Measurements from ENCODE around the gene GFRAL. TPM values are rescaled to one million over a fixed set of nuclear protein-coding genes. Genes with fewer than 3 reads are reported as not detected.

The GFRAL gene
- total RNA-seq, 3 donors from 2014 or later (not counting 1 experiment from before 2014, with no cell fraction given), result not detected

GRCh38 chr6:55443238-55444134 is 116.2 kb downstream of the GFRAL start:
- 83% methylated on average over 4 of the region's 7 CpGs for WGBS (ENCODE audit: insufficient coverage)
- H3K9me3 Mint-ChIP-seq, result peaks cover 0 to 3% of the 10 kb centered on the region in 2 donors

DNA sequence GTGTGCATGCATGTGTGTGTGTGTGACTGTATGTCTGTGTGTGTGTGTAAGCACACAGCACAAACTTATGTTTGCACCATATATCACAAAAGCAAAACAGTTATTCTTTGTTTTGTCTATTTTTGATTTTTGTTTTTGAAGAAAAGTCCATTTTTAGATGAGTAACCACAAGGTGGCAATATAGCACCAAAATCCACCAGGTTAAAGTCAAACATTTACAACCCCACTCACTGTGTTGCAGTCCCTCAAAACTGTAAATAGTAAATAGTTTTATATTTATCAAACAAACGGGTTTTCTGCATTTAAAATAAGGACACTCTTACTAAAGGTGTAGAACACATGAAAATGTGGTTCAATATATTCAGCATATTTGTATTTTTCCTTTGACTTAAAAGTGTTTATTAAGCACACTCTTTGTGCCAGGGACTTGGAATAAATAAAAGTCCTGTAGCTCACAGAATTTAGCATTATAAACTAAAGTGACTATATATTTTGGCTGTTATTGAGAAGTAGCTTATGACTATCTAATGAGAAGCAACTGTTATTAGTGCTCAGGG is 118.5 kb downstream of the GFRAL start:
- no peaks in the 10 kb centered on the region for H3K36me3 Mint-ChIP-seq
- Histone ChIP-seq H3K9me3 (ENCODE audit: control insufficient read depth, insufficient read depth, low read length) (no peaks in the 10 kb centered on the region), H3K4me3 (ENCODE audit: low read length) (no peak overlapping the region), H3K4me1 (ENCODE audit: control insufficient read depth, insufficient read depth, low read length) (no peaks in the 10 kb centered on the region), H3K27ac (ENCODE audit: low read length) (no peak overlapping the region), H3K27me3 (ENCODE audit: control insufficient read depth, insufficient read depth, low read length) (no peaks in the 10 kb centered on the region), H3K36me3 (ENCODE audit: control insufficient read depth, insufficient read depth, low read length) (no peaks in the 10 kb centered on the region)
- intact Hi-C loops (cut with micrococcal nuclease), result no loop called here
- TF ChIP-seq, protein P1, sequence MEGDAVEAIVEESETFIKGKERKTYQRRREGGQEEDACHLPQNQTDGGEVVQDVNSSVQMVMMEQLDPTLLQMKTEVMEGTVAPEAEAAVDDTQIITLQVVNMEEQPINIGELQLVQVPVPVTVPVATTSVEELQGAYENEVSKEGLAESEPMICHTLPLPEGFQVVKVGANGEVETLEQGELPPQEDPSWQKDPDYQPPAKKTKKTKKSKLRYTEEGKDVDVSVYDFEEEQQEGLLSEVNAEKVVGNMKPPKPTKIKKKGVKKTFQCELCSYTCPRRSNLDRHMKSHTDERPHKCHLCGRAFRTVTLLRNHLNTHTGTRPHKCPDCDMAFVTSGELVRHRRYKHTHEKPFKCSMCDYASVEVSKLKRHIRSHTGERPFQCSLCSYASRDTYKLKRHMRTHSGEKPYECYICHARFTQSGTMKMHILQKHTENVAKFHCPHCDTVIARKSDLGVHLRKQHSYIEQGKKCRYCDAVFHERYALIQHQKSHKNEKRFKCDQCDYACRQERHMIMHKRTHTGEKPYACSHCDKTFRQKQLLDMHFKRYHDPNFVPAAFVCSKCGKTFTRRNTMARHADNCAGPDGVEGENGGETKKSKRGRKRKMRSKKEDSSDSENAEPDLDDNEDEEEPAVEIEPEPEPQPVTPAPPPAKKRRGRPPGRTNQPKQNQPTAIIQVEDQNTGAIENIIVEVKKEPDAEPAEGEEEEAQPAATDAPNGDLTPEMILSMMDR (IDR thresholded peaks at IDR 0.05), result no peak
- H3K4me1 Mint-ChIP-seq, result no peaks in the 10 kb centered on the region
- H3K27ac Mint-ChIP-seq, result no peak overlapping the region
- peaks cover 3 to 6% of the 10 kb centered on the region in 2 donors for H3K9me3 Mint-ChIP-seq
- DNase-seq (no peak), ATAC-seq (no peak)
- H3K27me3 Mint-ChIP-seq (ENCODE audit: low read depth in 2 of 2), result no peaks in the 10 kb centered on the region
- no peak overlapping the region for H3K4me3 Mint-ChIP-seq
- no CpG with 5 or more reads among the region's 1 CpG for WGBS (ENCODE audit: insufficient coverage)

More at GRCh38 chr6:55443238-55444134, 116.2 kb downstream of the GFRAL start:
- no peaks in the 10 kb centered on the region for H3K36me3 Mint-ChIP-seq
- H3K27ac Mint-ChIP-seq, result no peak overlapping the region
- Histone ChIP-seq H3K4me3 (ENCODE audit: low read length) (no peak overlapping the region), H3K36me3 (ENCODE audit: control insufficient read depth, insufficient read depth, low read length) (no peaks in the 10 kb centered on the region), H3K27me3 (ENCODE audit: control insufficient read depth, insufficient read depth, low read length) (no peaks in the 10 kb centered on the region), H3K9me3 (ENCODE audit: control insufficient read depth, insufficient read depth, low read length) (no peaks in the 10 kb centered on the region), H3K27ac (ENCODE audit: low read length) (no peak overlapping the region), H3K4me1 (ENCODE audit: control insufficient read depth, insufficient read depth, low read length) (no peaks in the 10 kb centered on the region)
- ATAC-seq, result no peak
- no peaks in the 10 kb centered on the region for H3K27me3 Mint-ChIP-seq (ENCODE audit: low read depth in 2 of 2)
- H3K4me3 Mint-ChIP-seq, result no peak overlapping the region
- TF ChIP-seq, protein P1 (IDR thresholded peaks at IDR 0.05), result no peak
- DNase-seq, result no peak
- intact Hi-C loops (cut with micrococcal nuclease), result no loop called here
- no peaks in the 10 kb centered on the region for H3K4me1 Mint-ChIP-seq

GRCh38 chr6:55447891-55448290 is 120.6 kb downstream of the GFRAL start:
- no peak for DNase-seq
- no peaks in the 10 kb centered on the region for H3K9me3 ChIP-seq (ENCODE audit: control insufficient read depth, insufficient read depth, low read length)
- H3K27ac ChIP-seq (ENCODE audit: low read length), result no peak overlapping the region
- no peak for ATAC-seq
- H3K27me3 ChIP-seq (ENCODE audit: control insufficient read depth, insufficient read depth, low read length), result no peaks in the 10 kb centered on the region
- no peaks in the 10 kb centered on the region for H3K4me1 ChIP-seq (ENCODE audit: control insufficient read depth, insufficient read depth, low read length)
- no peak overlapping the region for H3K4me3 ChIP-seq (ENCODE audit: low read length)
- TF ChIP-seq, protein P1 (IDR thresholded peaks at IDR 0.05), result no peak
- no peaks in the 10 kb centered on the region for H3K4me1 Mint-ChIP-seq
- H3K36me3 Mint-ChIP-seq, result no peaks in the 10 kb centered on the region
- peaks cover 3% of the 10 kb centered on the region in 2 donors for H3K9me3 Mint-ChIP-seq
- H3K27me3 Mint-ChIP-seq (ENCODE audit: low read depth in 2 of 2), result no peaks in the 10 kb centered on the region
- no peaks in the 10 kb centered on the region for H3K36me3 ChIP-seq (ENCODE audit: control insufficient read depth, insufficient read depth, low read length)
- intact Hi-C loops (cut with micrococcal nuclease), result no loop called here
- H3K27ac Mint-ChIP-seq, result no peak overlapping the region
- H3K4me3 Mint-ChIP-seq, result no peak overlapping the region
- WGBS (ENCODE audit: insufficient coverage), result 89% methylated on average over 2 of the region's 3 CpGs
